K562 (cell line): ENCODE data around the gene KCNJ9. TPM values are rescaled to one million over a fixed set of nuclear protein-coding genes. Genes with fewer than 3 reads are reported as not detected.

Experiments used
- ARID3B ChIP-seq: fragments of 250-450 bp; sonication (Bioruptor Pico); IDR thresholded peaks from 2 replicates; pipeline ENCODE4 v1.4.0; 2020; ENCODE audit warnings: borderline replicate concordance
- BRCA1 ChIP-seq, 2 experiments: fragments of 450-650 bp in 1 of 2; sonication (generic) in 1 of 2; formaldehyde crosslinking in 1 of 2; IDR thresholded peaks; 2 replicates each; pipeline versions ENCODE4 v1.5.0 to v1.6.1; 2017 to 2020; ENCODE audit warnings: mild to moderate bottlenecking in 1 of 2, missing genetic modification reagents in 1 of 2
- CBFA2T2 ChIP-seq: fragments of 450-650 bp; conservative IDR thresholded peaks from 2 replicates; pipeline ENCODE4 v1.6.1; 2017; ENCODE audit warnings: mild to moderate bottlenecking
- DIDO1 ChIP-seq: fragments of 450-650 bp; IDR thresholded peaks from 2 replicates; pipeline ENCODE4 v1.6.1; 2016; ENCODE audit warnings: low read depth, missing biosample characterization, missing genetic modification characterization
- EP300 ChIP-seq: IDR thresholded peaks from 2 replicates; pipeline ENCODE4 v1.6.1; 2012; ENCODE audit warnings: low read length, improper control_type of control experiment
- HMBOX1 ChIP-seq: sonication (generic); IDR thresholded peaks from 2 replicates; pipeline ENCODE4 v1.6.1; 2016
- HNRNPLL ChIP-seq: fragments of 200-400 bp; formaldehyde crosslinking; IDR thresholded peaks from 2 replicates; pipeline ENCODE4 v1.6.1; 2017; ENCODE audit warnings: low read length, low read depth, mild to moderate bottlenecking; ENCODE audit not compliant: poor library complexity, severe bottlenecking
- THAP12 ChIP-seq: fragments of 250-450 bp; sonication (Bioruptor Pico); IDR thresholded peaks from 2 replicates; pipeline ENCODE4 v1.9.0; 2021; ENCODE audit warnings: mild to moderate bottlenecking, inconsistent platforms
- THRA ChIP-seq: fragments of 450-650 bp; IDR thresholded peaks from 2 replicates; pipeline ENCODE4 v1.6.1; 2017; ENCODE audit warnings: mild to moderate bottlenecking, moderate library complexity
- XRCC3 ChIP-seq: fragments of 450-650 bp; IDR thresholded peaks from 2 replicates; pipeline ENCODE4 v1.6.1; 2017; ENCODE audit warnings: mild to moderate bottlenecking, moderate library complexity
- ZNF239 ChIP-seq: fragments of 250-450 bp; sonication (Bioruptor Pico); IDR thresholded peaks from 2 replicates; pipeline ENCODE4 v1.4.0; 2020; ENCODE audit warnings: mild to moderate bottlenecking
- ZNF395 ChIP-seq: fragments of 200-800 bp; sonication (Bioruptor generic); IDR thresholded peaks from 2 replicates; pipeline ENCODE4 v1.6.1; 2017; ENCODE audit warnings: missing genetic modification characterization, missing compliant biosample characterization
- polyA plus RNA-seq, 8 experiments: library from polyadenylated mRNA; depleted of rRNA in 4 of 8; stranded (reverse) in 5 of 8; unstranded in 3 of 8; fragments of >200 nt; fragmentation: Nextera tagmentation in 2 of 8; fragmentation: Illumina TruSeq in 1 of 8; extraction: Ambion mirVana in 2 of 8; extraction: Trizol in 1 of 8; gene quantifications; 2 replicates each; pipeline versions ENCODE4 v1.2.1 to v1.2.3, GENCODE V29; 2011 to 2014; ENCODE audit warnings: inconsistent platforms in 1 of 8, missing spikeins in 1 of 8
- total RNA-seq, 7 experiments: library from RNA; depleted of rRNA in 6 of 7; stranded (reverse); fragments of >200 nt in 6 of 7; fragmentation: Illumina TruSeq in 2 of 7; extraction: Trizol in 2 of 7; gene quantifications; 2 replicates each; pipeline versions ENCODE4 v1.2.1 to v1.2.3, GENCODE V29; 2011 to 2021; ENCODE audit warnings: low replicate concordance in 1 of 7

Gene KCNJ9
- total and polyA plus RNA-seq, 9 of the 15 experiments (the other 6 are each of a cell fraction or from before 2014, with no cell fraction given) = not detected

GRCh38 chr1:160046494-160047110 is 34.7 kb upstream of the KCNJ9 start (continued):
- TF ChIP-seq HNRNPLL (peak; percentile 49), XRCC3 (no peak), THRA (no peak), ZNF239 (no peak; the same call in 1 of the 2 replicates), EP300 (peak; percentile 89), ZNF395 (CRISPR knock-in tag) (peak; percentile 98), DIDO1 (tag) (no peak; the same call in 1 of the 2 replicates), CBFA2T2 (peak; percentile 99), THAP12 (CRISPR knock-in tag) (peak; percentile 37; the same call in 1 of the 2 replicates), HMBOX1 (peak; percentile 33; the same call in 1 of the 2 replicates), ARID3B (no peak), BRCA1 (IDR thresholded peaks at IDR 0.05) (no peak), BRCA1 (CRISPR knock-in tag; IDR thresholded peaks at IDR 0.05) (no peak)
